COLO668 (cell line): Measurements from ENCODE around the gene PACS1.
"Not testable (repeated sequence)": the region's sequence is repeated elsewhere in the genome, so short reads cannot be mapped to it uniquely, and the experiment has no call there.

ENCODE experiments used
- DNase-seq: peaks from one replicate; lab custom pipeline; 2025; ENCODE audit not compliant: unreplicated experiment; lab: John Stamatoyannopoulos, UW

PACS1 gene

DNA sequence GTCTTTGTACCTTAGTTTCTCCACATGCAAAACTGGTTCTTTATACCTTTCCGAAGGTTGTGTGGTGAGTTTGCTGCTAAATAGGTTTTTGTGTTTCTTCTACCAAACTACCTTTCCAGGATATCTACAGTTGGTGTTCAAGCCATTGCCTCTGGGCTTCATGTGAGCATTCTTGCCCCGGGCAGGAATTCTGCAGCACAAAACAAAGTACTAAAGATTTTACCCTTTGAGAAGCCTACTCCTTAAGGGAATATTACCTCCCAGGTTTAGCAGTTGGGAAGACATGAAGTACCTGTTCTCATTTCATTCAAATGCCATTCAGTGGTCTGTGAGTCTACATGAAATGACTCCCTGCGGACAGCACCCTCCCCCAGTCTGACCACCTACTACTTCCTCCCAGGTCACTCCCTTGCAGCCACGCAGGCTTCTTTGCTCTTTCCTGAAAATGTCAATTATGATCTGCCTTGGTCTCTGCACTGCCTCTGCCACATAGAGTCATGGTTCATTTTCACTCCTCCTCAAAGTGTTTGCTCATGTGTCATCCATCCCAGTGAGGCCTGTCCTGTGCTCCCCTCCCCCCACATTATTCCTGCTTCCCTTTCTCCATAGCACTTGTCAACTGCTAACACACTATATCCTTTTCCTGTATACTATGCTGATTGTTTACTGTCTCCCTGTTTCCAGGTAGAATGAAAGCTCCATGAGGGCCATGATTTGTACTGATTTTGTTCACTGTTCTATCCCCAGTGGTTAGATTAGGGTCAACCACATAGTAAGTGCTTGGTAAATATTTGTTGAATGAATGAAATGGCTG lies 36.9 kb downstream of the PACS1 start:
- DNase-seq = no peak

DNA sequence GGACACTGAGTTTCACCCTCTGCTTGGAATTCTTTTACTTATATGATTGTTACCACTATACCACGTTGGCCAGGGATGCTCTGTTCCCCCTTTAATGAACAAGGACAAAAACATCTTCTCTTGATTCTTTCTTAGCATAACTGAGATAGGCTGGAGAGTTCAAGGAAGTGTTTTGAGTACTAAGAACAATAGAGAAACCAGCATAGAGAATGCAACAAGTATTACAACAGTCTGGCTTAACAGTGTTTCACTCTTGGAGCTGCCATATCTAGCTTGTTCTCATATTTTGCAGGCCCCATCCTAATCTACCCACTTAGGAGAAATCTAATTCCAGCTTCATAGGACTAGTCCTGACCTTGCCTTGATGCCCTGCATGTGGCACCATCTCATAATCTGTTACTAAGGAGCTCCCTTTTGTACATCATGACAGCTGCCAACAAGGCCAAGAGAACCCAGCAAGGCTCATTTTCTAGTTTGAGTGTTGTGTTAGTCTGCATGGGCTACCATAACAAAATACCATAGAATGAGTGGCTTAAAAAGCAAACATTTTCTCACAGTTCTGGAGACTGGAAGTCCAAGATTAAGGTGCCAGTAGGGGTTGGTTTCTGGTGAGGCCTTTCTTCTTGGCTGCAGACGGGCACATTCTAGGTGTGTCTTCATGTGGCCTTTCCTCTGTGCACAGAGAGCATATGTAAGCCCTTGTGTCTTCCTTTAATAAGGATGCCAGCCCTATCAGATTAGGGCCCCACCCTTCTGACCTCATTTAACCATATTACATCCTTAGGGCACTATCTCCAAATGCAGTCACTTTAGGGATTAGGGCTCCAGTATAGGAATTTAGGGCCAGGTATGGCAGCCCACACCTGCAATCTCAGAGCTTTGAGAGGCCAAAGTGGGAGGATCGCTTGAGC lies 37.8 kb downstream of the PACS1 start:
- no peak for DNase-seq

DNA sequence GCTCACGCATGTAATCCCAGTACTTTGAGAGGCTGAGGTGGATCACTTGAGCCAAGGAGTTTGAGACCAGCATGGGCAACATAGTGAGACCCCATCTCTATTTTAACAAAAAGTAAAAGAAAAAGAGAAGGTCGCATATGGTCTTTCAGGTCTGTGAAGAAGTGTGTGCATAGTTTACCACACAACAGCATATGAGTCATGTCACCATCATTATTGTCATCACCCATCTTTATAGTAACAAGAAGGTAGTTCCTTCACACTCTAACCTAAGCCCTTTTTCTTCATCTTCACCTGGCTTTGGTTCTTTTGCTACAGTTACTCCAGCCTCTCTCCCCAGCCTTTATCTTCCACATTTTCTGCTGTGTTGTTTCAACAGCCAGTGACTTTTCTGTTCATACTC lies 39.2 kb downstream of the PACS1 start:
- no peak for DNase-seq

DNA sequence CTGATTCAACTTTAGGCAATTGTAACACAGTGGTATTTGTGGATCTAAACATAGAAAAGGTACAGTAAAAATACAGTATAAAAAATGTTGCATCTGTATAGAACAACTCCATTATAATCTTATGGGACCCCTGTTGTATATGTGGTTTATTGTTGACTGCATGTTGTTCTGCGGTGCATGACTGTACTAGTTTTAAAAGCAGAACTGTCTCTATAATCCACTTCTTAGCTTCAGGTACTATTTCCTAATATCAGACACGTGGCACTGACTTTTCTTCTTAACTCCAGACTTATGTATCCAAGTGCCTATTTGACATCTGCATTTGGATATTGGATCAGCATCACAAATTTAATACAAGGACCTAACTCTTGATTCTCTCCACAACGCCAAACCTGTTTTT lies 41.1 kb downstream of the PACS1 start:
- DNase-seq = no peak

DNA sequence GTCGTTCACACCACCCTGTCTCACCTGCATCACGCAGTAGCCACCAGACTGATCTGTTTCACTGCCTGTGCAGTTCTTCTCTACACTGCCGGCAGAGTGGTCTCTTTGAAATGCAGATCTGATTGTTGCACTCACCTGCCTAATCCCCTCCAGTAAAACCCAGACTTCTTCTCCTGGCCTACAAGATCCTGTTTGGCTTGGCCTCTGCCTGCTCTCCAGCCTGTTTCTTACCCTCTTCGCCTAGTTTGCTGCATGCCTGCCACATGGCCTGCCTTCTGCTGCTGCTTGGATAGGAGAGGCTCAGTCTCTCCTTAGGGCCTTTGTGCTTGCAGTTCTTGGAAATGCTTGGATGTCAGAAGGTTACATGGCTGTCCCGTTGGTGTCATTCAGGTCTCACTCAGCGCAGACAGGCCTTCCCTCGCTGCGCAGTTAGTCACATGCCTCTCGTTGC lies 42.0 kb downstream of the PACS1 start:
- DNase-seq = no peak

DNA sequence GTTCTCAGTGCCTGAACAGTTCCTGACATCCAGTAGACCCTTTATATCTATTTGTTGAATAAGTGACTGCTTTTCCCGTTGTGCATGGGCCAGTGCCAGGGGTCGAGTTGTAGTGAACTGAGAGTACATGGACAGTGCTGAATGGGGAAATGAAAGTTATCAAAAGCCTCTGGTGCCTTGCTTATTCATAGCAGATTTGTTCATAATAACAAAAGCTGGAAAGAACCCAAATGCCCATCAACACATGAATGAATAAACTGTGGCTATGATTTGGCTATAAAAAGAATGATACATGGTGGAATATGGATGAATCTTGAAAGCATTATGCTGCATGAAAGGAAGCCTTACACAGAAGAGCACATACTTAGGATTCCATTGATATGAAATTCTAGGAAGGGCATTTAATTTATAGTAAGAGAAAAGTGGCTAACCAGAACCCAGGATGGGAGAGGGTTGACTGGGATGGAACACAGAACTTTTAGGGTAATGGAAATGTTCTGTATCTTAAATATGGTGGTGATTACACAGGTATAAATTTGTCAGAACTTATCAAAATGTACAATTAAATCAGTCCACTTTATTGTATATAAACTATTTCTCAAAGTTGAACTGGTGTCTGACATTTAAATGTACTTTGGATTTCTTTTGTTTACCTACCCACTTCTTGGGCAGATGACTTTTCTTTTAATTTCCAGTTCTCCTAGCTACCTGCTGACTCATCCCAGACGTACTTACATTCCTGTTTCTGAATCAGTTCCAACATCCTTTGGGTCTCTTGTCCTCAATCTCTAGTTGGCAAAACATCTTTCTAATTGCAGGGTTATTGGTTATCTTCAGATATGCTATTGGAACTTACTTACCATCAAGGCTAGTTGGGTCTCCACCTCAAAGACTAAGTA lies 42.8 kb downstream of the PACS1 start:
- DNase-seq = no peak

DNA sequence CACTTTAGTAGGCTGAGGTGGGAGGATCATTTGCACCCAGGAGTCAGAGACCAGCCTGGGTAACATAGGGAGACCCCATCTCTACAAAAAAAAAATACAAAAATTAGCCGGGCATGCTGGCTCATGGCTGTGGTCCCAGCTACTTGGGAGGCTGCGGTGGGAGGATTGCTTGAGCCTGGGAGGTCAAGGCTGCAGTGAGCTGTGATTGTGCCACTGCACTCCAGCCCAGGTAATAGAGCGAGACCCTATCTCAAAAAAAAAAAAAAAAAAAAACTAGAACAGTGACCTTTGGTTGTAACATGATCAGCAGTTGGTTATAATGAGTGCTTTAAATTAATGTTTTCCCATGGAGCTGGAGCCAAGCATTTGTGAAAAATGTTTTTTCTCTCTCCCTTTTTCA lies 44.9 kb downstream of the PACS1 start:
- DNase-seq = not testable (repeated sequence)

DNA sequence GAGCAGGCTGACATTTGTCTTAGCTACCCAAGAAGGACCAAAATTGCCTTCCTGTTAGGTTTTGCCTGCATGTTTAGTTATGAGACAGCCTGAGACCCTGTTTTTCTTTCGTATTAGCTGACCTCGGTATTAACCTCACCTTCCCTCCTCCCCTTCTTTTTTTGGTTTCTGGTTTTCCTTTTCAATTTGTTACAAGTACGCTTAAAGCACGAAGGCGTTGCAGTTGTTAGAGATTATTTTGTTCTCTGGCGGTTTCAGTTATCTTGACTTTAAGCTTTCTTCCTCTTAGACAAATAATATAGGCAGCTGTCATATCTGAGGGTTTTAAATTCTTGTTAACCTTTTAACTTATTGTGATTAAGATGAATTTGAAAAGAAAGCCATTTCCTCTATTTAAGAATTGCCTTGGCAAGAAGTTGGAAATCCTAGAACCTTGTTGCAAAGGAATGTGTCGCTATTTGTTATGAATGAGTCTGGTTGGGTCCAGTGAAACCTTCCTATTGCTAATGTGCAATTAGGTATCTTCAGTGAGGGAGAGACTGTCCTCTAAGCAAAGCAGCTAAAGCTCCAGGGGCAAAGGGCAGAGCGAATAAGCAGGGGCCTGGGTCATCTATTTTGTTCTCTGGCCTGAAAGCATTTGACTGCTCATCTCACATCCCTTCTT lies 45.7 kb downstream of the PACS1 start:
- DNase-seq = no peak

DNA sequence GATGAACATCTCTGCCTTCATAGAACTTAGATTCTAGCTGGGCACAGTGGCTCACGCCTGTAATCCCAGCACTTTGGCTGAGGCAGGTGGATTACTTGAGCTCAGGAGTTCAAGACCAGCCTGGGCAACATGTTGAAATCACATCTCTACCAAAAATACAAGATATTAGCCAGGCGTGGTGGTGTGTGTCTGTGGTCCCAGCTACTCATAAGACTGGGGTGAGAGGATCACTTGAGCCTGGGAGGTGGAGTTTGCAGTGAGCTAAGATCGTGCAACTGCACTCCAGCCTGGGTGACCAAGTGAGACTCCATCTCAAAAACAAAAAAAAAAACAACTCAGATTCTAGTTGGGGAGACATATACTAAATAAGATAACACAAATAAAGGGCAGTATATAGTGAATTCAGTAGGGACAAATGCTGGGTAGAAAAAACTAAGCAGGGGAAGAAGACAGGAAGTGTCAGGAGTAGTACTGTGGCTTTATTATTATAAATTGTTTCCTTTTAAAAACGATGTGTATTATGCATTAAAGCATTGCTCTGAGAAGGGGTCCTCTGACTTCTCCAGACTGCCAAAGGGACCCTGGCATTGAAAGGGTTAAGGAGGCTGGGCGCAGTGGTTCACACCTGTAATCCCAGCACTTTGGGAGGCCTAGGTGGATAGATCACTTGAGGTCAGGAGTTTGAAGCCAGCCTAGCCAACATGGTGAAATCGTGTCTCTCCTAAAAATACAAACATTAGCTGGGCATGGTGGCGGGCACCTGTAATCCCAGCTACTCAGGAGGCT lies 46.7 kb downstream of the PACS1 start:
- no peak for DNase-seq

DNA sequence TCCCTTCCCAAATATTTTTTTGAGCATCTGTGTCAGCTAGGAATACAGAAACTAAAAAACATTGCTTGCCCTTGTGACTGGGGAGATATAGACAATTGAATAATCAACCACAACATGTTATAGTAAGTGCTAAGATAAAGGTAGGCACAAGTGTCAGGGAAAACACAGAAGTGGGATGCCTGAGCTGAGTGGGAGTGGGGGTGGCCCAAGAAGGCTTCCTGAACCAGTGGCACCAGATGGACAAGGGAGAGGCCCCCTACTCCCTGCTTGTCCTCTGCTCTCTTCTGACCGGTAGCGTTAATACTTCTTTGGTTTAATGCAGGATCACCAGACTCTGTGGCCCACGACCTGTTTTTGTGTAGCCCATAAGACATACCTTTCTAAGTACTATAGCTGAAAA lies 48.8 kb downstream of the PACS1 start:
- DNase-seq = no peak

DNA sequence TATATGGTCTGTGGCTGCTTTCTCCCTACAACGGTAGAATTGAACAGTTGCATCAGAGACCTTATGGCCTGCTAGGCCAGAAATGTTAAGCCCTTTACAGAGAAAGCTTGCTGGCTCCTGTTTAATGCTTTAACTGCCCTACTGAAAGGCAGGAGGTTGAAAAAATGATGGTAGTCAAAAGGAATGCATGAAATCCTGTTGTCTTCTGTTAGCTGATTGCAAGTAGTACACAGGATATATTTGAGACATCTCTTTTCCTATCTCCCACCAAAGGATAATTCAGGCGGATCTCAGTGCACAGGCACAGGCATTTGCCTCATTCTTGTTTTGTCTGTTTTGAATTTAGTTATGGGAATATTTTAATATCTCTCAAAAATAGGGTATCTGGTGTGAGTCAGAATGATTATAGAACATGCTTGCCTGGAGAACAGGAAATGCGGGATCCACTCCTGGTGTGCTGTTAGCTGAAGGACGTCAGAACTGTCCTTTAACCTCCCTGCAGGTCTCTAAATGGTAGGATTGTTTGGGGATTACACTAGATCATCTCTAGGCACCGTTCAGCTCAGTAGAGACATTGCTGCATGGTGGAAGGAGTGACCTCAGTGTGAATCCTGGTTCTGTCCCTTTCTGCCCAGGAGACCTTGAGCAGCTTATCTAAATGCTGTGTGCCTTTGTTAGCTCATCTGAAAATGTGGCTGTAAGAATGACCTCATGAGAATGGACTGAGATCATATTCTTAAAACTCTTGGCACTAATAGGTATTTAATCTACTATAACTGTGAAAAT lies 49.5 kb downstream of the PACS1 start:
- no peak for DNase-seq

DNA sequence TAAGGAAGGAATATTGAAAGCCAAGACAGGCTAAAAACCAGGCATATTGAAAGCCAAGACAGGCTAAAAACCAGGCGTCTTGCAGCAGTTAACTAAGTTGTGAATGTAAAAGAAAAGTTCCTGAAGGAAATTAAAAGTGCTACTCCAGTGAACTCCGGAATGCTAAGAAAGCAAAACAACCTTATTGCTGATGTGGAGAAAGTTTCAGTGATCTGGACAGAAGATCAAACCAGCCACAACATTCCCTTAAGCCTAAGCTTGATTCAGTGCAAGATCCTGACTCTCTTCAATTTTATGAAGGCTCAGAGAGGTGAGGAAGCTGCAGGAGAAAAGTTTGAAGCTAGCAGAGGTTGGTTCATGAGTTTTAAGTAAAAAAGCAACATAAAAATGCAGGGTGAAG lies 51.4 kb downstream of the PACS1 start:
- no peak for DNase-seq

DNA sequence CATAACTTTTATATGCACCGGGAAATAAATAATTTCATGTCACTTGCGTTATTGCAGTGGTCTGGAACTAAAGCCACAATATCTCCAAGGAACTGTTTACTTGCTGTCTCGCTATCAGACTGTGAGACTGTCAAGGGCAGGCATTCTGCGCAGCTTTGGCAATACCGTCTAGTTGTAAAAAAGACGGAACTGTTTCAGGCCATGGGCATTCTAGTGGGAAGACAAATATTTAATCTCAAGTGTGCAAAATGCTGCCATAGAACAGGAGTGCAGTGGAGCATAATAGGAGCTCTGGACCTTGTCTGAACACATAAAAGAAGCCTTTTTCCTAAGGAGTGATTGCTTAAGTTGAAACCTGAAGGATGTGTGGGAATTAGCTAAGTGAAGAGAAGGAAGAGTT lies 53.8 kb downstream of the PACS1 start:
- DNase-seq = peak; percentile 43

DNA sequence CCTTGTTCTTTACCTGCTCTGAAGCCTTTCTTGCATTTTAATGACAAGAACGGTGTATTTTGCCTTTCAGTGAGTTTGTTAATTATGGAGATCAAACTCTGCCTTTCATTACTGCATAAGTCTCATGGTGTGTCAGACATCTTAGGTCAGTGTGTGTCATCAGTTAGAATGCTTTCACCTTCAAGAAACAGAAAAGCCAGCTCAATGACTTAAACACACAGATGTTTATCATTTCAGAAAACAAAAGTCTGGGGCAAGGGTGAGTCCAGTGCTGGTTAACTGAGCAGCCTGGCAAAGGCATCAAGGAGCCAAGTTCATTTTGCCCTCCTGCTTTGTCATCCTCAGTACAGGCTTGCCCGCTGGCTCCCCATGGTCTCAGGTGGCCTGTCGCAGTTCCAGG lies 54.5 kb downstream of the PACS1 start:
- DNase-seq = no peak

DNA sequence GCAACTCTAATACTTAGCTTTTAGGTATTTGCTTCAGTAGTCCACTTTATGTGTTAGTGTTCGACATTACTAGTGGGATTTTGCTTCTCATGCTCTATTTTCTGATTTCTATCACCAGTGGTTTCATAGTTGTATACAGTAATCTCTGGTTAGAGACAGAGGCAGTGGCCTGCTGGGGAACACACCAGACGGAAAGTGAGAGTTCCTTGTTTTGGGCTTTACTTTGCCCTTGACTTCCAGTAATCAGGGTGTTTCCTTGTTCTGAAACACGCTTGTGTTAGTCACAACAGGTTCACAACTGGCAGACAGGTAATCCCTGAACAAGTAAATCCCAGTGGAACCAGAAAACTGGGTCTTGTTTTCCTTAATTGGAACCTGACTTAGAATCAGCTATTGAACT lies 56.0 kb downstream of the PACS1 start:
- no peak for DNase-seq

DNA sequence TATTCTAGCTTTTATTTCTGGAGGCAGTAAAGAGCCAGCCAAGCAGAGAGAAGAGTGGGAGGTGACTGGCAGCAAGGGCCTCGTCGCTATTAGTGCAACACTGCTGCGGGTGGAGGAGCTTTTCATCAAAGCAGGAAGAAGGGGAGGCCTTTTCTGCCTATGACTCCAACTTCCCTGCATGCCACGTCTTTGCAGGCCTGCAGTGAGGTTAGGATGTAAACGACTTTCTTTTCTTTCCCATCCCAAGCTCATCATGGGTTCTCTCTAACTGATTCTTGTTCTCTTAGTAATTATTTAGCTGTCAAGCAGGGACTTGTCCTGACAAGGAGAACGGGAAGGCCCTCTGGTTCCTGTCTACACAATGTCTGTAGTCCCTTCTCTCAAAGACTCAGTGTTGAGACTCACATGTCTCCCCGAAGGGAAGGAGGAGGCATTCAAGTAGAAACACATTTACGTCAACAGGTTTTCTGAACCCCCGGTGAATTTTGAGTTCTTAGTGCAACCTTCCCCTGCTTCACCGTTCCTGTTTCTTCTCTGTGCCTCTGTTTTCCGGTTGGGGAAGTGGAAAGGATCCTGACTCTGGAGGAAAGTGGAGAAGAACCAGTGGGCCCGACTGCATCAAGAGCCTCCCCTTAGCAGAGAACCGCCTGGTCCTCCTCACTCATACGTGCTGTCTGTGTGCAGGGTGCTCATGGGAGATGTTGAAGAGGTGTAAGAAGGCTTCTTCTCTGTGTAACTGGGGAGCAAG lies 56.9 kb downstream of the PACS1 start:
- DNase-seq = no peak

DNA sequence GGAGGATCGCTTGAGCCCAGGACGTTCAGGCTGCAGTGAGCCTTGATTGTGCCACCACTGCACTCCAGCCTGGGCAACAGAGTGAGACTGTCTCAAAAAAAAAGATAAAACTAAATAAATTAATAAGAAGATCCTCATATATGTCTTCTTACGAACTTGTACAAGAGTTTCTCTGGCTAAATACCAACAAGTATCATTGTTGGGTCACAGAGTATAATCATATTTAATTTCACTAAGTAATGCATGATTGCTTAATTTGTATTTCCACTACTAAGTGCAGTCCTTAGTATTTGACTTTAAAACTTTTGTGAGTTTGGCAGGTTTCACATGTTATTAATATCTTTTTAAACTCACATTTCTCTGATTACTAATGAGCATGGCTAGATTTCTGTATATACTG lies 60.9 kb downstream of the PACS1 start:
- no peak for DNase-seq

DNA sequence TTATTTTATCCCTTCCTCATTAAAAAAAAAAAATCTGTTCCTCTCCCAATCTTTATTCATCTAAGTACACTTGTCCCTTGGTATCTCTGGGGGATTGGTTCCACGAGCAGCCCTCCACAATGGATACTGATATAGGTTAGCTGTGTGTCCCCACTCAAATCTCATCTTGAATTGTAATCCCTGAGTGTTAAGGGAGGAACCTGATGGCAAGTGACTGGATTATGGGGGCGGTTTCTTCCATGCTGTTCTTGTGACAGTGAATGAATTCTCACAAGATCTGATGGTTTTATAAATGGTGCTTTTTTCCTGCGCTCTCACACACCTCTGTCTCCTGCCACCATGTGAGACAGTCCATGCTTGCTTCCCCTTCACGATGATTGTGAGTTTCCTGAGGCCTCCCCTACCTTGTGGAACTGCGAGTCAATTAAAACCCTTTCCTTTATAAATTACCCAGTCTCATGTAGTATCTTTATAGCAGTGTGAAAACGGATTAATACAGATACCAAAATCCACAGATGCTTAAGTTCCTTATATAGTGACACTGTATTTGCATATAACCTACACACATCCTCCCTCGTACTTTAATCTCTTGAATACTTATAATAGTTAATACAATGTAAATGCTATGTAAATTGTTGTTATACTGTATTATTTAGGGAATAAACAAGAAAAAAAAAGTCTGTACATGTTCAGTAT lies 62.0 kb downstream of the PACS1 start:
- no peak for DNase-seq
